Gastroesophageal sphincter (tissue), 4 donors: ENCODE measurements around the gene ZSCAN20. TPM values are rescaled to one million over a fixed set of nuclear protein-coding genes. Genes with fewer than 3 reads are reported as not detected.

Source experiments
- ATAC-seq: fragments of 150-250 bp; one replicate; pipeline ENCODE4 v1.9.1; 2016; ENCODE audit warnings: mild to moderate bottlenecking, moderate library complexity
- H3K27ac ChIP-seq, 4 donors: fragments of 200-600 bp; sonication (generic) in 3 of 4; 1 replicate in 3 of 4; 2 replicates in 1 of 4; pipeline ENCODE4 v1.5.1; 2016 to 2019
- H3K27me3 ChIP-seq: fragments of 200-600 bp; sonication (generic); one replicate; pipeline ENCODE4 v1.5.1; 2019
- H3K36me3 ChIP-seq, 2 donors: fragments of 200-600 bp; sonication (generic); one replicate each; pipeline ENCODE4 v1.5.1; 2019; ENCODE audit warnings: control low read depth in 1 of 2
- H3K4me1 ChIP-seq, 3 donors: fragments of 200-600 bp; sonication (generic); 1 replicate in 2 of 3; 2 replicates in 1 of 3; pipeline ENCODE4 v1.5.1; 2016 to 2019; ENCODE audit warnings: control low read depth in 2 of 3
- H3K4me3 ChIP-seq, 2 donors: fragments of 200-600 bp; sonication (generic); one replicate each; pipeline ENCODE4 v1.5.1; 2019; ENCODE audit warnings: mild to moderate bottlenecking in 1 of 2, moderate library complexity in 1 of 2
- H3K9me3 ChIP-seq, 3 donors: fragments of 200-600 bp; sonication (generic); one replicate each; pipeline ENCODE4 v1.5.1; 2017 to 2019; ENCODE audit warnings: control low read depth in 2 of 3
- EP300 ChIP-seq: sonication (generic); formaldehyde crosslinking; IDR thresholded peaks from one replicate; pipeline ENCODE4 v1.6.1; 2017; ENCODE audit warnings: antibody characterized with exemption, mild to moderate bottlenecking
- POLR2A ChIP-seq, 2 donors: fragments of 450-650 bp; IDR thresholded peaks; one replicate each; pipeline ENCODE4 v1.6.1; 2017; ENCODE audit warnings: antibody characterized with exemption in 2 of 2, mild to moderate bottlenecking in 2 of 2, moderate library complexity in 1 of 2
- POLR2AphosphoS5 ChIP-seq: sonication (generic); formaldehyde crosslinking; IDR thresholded peaks from one replicate; pipeline ENCODE4 v1.6.1; 2017; ENCODE audit warnings: antibody characterized with exemption
- WGBS, 2 donors: methylation state at CpG; one replicate each; pipeline ENCODE4 v1.1.5; 2018; ENCODE audit warnings: low coverage in 1 of 2; 5-methylcytosine and 5-hydroxymethylcytosine counted together
- total RNA-seq, 4 donors: library from RNA; depleted of rRNA; stranded (reverse); fragments of >200 nt; gene quantifications; one replicate each; pipeline ENCODE4 v1.1.0, GENCODE V29; 2016
- TF ChIP-seq, protein P1 (sequence below), 4 experiments: fragments of 200-600 bp in 2 of 4; fragments of 450-650 bp in 2 of 4; sonication (generic) in 1 of 4; IDR thresholded peaks; one replicate each; pipeline ENCODE4 v1.5.1; 2017 to 2019; ENCODE audit warnings: antibody characterized with exemption in 4 of 4, mild to moderate bottlenecking in 2 of 4, moderate library complexity in 2 of 4

ZSCAN20 gene
- total RNA-seq, 4 donors from 2014 or later, result 6.7 to 9.2 (median 7.5) TPM

DNA sequence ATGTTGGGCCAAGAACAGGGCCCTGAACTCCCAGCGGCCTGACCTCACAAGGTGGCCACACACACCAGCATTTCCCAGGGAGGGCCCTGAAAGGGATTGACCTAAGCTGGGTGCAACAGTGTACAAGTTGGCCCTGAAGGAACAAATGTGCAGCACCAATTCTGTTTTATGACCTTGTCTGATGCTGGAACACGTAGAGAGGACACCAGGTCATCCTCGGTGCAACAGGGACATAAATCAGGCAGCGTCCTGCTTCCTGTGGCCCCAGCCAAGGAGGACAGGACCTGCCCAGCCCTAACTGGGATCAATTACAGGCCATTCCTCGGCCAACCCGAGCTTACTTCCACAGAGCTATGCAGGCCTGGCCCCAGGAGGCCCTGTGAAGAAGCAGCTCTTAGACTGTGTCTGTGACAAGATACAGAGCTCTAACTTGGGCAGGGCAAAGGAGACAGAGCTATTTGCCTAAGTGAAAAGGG is 28.7 kb upstream of the ZSCAN20 start:
- Histone ChIP-seq H3K27me3 (no peaks in the 10 kb centered on the region), H3K9me3 (no peaks in the 10 kb centered on the region), H3K4me1 (no peaks in the 10 kb centered on the region), H3K4me3 (no peak overlapping the region), H3K27ac (no peak overlapping the region), H3K36me3 (no peaks in the 10 kb centered on the region)
- 50 to 60% methylated on average over 1 to 2 of the region's 6 CpGs for WGBS, 2 donors
- no peak for ATAC-seq
- TF ChIP-seq EP300, result no peak
- no peak for TF ChIP-seq POLR2AphosphoS5

DNA sequence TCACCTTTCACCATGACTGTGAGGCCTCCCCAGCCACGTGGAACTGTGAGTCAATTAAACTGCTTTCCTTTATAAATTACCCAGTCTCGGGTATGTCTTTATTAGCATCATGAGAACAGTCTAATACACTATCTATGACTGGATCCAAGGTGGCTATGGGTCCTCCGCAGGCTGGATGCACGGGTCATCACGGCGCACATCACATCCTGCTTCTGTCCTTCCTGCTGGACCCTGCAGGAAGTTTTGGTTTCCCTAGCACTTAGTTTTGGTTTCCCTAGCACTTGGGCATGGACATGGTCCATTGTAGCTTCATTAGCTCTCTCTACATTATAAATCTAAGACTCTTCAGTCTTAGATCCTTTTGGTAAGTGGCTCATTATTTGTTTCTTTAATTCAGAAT is 27.3 kb upstream of the ZSCAN20 start:
- no peaks in the 10 kb centered on the region for H3K27me3 ChIP-seq
- no peaks in the 10 kb centered on the region for H3K36me3 ChIP-seq
- no peak for TF ChIP-seq POLR2AphosphoS5
- ATAC-seq, result no peak
- H3K9me3 ChIP-seq, result no peaks in the 10 kb centered on the region
- no peak overlapping the region for H3K4me3 ChIP-seq
- H3K4me1 ChIP-seq, result no peaks in the 10 kb centered on the region
- no peak overlapping the region for H3K27ac ChIP-seq
- WGBS, 2 donors, result 91 to 92% methylated on average over 4 of the region's 6 CpGs

DNA sequence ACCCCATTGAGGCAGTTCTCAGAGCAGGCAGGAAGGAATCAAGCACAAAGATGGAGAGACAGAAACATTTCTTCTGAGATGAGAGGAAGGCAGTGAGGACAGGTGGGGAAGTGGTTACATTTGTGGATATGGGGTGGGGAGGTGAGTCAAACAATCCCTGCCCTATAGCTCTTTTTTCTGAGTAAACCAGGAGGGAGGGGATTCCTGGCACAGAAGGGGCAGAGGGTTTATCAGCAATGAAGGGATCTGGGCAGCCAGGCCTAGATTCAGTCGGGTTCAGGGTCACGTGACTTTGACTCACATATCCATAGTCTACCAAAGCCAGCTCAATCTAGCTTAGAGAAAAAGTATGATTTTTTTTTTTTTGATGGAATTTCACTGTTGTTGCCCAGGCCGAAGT is 25.9 kb upstream of the ZSCAN20 start:
- TF ChIP-seq, protein P1, sequence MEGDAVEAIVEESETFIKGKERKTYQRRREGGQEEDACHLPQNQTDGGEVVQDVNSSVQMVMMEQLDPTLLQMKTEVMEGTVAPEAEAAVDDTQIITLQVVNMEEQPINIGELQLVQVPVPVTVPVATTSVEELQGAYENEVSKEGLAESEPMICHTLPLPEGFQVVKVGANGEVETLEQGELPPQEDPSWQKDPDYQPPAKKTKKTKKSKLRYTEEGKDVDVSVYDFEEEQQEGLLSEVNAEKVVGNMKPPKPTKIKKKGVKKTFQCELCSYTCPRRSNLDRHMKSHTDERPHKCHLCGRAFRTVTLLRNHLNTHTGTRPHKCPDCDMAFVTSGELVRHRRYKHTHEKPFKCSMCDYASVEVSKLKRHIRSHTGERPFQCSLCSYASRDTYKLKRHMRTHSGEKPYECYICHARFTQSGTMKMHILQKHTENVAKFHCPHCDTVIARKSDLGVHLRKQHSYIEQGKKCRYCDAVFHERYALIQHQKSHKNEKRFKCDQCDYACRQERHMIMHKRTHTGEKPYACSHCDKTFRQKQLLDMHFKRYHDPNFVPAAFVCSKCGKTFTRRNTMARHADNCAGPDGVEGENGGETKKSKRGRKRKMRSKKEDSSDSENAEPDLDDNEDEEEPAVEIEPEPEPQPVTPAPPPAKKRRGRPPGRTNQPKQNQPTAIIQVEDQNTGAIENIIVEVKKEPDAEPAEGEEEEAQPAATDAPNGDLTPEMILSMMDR (IDR thresholded peaks at IDR 0.05), result no peak
- TF ChIP-seq POLR2A (IDR thresholded peaks at IDR 0.05) (no peak), POLR2AphosphoS5 (no peak), EP300 (no peak)
- Histone ChIP-seq H3K27ac (no peak overlapping the region), H3K36me3 (no peaks in the 10 kb centered on the region), H3K27me3 (no peaks in the 10 kb centered on the region), H3K4me3 (no peak overlapping the region), H3K4me1 (no peaks in the 10 kb centered on the region), H3K9me3 (no peaks in the 10 kb centered on the region)
- 78 to 87% methylated on average over 3 of the region's 3 CpGs for WGBS, 2 donors
- no peak for ATAC-seq

DNA sequence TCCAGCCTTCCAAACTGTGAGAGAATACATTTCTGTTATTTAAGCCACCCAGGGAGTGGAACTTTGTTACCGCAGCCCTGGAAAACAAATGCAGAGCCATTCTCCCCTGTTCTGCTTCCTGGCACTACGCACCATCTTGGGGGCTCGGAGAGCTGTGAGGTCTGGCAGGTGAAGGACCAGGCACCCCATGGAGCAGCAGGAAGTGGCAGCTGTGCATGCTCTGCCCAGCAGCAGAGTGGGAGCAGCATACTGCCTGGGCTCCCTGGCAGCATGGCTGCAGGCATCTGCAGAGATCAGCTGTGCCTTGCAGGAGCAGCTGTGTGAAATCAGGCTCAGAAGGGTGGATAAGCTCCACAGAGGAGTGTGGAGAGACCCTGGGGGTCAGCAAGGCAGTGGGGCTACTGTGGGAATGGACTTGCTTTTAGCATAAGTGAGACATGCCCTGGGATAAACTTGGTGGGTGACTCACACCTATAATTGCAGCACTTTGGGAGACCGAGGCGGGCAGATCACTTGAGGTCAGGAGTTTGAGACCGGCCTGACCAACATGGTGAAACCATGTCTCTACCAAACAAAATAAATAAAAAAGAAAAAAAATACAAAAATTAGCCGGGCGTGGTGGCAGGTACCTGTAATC is 17.7 kb upstream of the ZSCAN20 start:
- WGBS, 2 donors, result 90 to 93% methylated on average over 2 to 6 of the region's 8 CpGs
- no peak for TF ChIP-seq POLR2AphosphoS5
- TF ChIP-seq, protein P1 (IDR thresholded peaks at IDR 0.05), result no peak
- TF ChIP-seq POLR2A (IDR thresholded peaks at IDR 0.05), result no peak
- no peak for TF ChIP-seq EP300

DNA sequence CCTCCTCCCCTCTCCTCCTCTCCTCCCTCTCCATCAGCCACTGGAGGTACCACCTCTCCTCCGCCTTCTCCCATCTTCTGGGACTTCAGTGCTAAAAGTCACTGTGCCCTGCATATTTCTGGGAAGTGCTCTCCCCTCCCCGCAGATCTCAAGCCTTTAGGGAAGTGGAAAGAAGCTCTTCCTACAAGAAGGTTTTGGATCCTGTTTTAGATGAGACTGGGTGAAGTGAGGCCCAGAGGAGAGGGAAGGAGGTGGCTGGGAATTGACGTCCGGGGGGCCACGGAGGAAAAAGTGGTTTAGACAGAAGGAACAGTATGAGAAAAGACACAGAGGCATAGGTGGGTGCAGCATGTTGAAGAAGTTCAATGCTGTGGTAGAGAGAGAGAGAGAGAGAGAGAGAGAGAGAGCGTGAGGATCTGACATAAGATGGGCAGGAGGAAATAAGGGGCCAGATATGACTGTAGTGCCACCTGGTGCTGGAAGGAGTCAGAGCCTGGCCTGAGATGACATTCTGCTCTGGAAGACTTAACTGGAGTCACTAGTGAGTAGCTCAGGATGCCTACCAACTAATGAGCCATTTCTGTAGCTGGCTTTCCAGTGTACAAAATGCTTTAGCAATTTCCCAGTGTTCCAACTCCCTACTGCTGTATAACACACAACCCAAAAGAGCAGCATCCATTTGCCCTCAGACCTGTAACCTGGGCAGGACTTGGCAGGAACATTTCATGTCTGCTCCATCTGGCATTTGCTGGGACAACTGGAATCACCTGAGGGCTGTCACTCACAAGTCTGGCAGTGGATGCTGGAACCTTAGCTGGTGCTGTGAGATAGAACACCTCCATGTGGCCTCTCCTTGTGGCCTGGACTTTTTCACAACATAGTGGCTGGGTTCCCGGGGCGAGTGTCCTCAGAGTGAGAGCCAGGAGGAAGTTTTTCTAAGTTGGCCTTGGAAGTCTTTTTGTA is 16.6 kb upstream of the ZSCAN20 start:
- H3K9me3 ChIP-seq, result no peaks in the 10 kb centered on the region
- H3K4me1 ChIP-seq, result peaks cover 0 to 49% (median 9%) of the 10 kb centered on the region in 3 donors
- TF ChIP-seq POLR2AphosphoS5 (peak; percentile 38), EP300 (no peak), POLR2A (IDR thresholded peaks at IDR 0.05) (no peak)
- TF ChIP-seq, protein P1 (IDR thresholded peaks at IDR 0.05), result peak in 3 of 4 experiments; percentile 52 to 64 (median 64)
- 47 to 86% methylated on average over 1 to 7 of the region's 8 CpGs for WGBS, 2 donors
- peak; percentile 77 for ATAC-seq
- H3K36me3 ChIP-seq, result no peaks in the 10 kb centered on the region
- no peak overlapping the region for H3K4me3 ChIP-seq
- peak overlapping the region in 3 of 4 donors; percentile 16 to 66 (median 41) for H3K27ac ChIP-seq
- no peaks in the 10 kb centered on the region for H3K27me3 ChIP-seq

More for the DNA sequence above, 17.7 kb upstream of the ZSCAN20 start:
- no peak overlapping the region for H3K4me3 ChIP-seq
- ATAC-seq, result no peak
- H3K27me3 ChIP-seq, result no peaks in the 10 kb centered on the region
- no peaks in the 10 kb centered on the region for H3K9me3 ChIP-seq
- H3K27ac ChIP-seq, result no peak overlapping the region
- H3K36me3 ChIP-seq, result no peaks in the 10 kb centered on the region
- peaks cover 0 to 39% (median 0%) of the 10 kb centered on the region in 3 donors for H3K4me1 ChIP-seq
